ENCODE results near the gene VEGFC. TPM values are rescaled to one million over a fixed set of nuclear protein-coding genes. Genes with fewer than 3 reads are reported as not detected.

The VEGFC gene
- polyA plus RNA-seq, 1 donor (not counting 4 experiments of a cell fraction or from before 2014, with no cell fraction given): 19.4 TPM

GRCh38 chr4:176760471-176760870 is 32.3 kb downstream of the VEGFC start:
- Histone ChIP-seq H3K4me3 (ENCODE audit: control insufficient read depth in 2 of 3, extremely low read depth in 1 of 3, insufficient read depth in 2 of 3, low read depth in 1 of 3, low read length in 3 of 3) (no peak overlapping the region), H3K4me2 (ENCODE audit: control insufficient read depth, extremely low read depth, insufficient read depth, low read depth, low read length) (no peak overlapping the region), H4K20me1 (ENCODE audit: control insufficient read depth, extremely low read depth, insufficient read depth, low read length) (peaks cover 8% of the 10 kb centered on the region), H3K9ac (ENCODE audit: control insufficient read depth, extremely low read depth, insufficient read depth, low read length) (no peak overlapping the region), H3K9me1 (ENCODE audit: control insufficient read depth, extremely low read depth, insufficient read depth, low read length) (no peaks in the 10 kb centered on the region), H3K27me3 (ENCODE audit: control insufficient read depth, extremely low read depth, insufficient read depth, low read length) (no peaks in the 10 kb centered on the region), H3K9me3 (ENCODE audit: control insufficient read depth, low read depth, low read length) (no peaks in the 10 kb centered on the region), H3K79me2 (ENCODE audit: control insufficient read depth, insufficient read depth, low read length) (peaks cover 96% of the 10 kb centered on the region), H3K36me3 (ENCODE audit: control insufficient read depth in 2 of 2, extremely low read depth in 1 of 2, insufficient read depth in 2 of 2, low read length in 2 of 2) (no peaks in the 10 kb centered on the region), H3K27ac (ENCODE audit: control insufficient read depth, insufficient read depth, low read length) (no peak overlapping the region), H3K4me1 (ENCODE audit: control insufficient read depth, extremely low read depth, insufficient read depth, low read length) (peaks cover 1% of the 10 kb centered on the region), H2AFZ (ENCODE audit: control insufficient read depth, low read length) (no peak overlapping the region)
- dilution Hi-C loops (cut with MboI; ENCODE audit: extremely low pct_ligation_motif_present, low sequenced_read_pairs): no loop called here
- FAIRE-seq (no peak), DNase-seq (ENCODE audit: low read depth, low spot score) (no peak)
- TF ChIP-seq CTCF (optimal IDR thresholded peaks at IDR 0.05 in 1 of 3, IDR thresholded peaks at IDR 0.05 in 1 of 3, conservative IDR thresholded peaks at IDR 0.05 in 1 of 3; ENCODE audit: extremely low read depth in 1 of 3, insufficient read depth in 2 of 3, low read length in 3 of 3) (no peak), EZH2 (IDR thresholded peaks at IDR 0.05; ENCODE audit: low read length) (no peak)

- Histone ChIP-seq H3K9ac (ENCODE audit: control insufficient read depth, extremely low read depth, insufficient read depth, low read length) (no peak overlapping the region), H4K20me1 (ENCODE audit: control insufficient read depth, extremely low read depth, insufficient read depth, low read length) (peaks cover 12% of the 10 kb centered on the region), H3K36me3 (ENCODE audit: control insufficient read depth in 2 of 2, extremely low read depth in 1 of 2, insufficient read depth in 2 of 2, low read length in 2 of 2) (no peaks in the 10 kb centered on the region), H3K79me2 (ENCODE audit: control insufficient read depth, insufficient read depth, low read length) (peaks cover 97% of the 10 kb centered on the region), H3K9me3 (ENCODE audit: control insufficient read depth, low read depth, low read length) (no peaks in the 10 kb centered on the region), H3K27ac (ENCODE audit: control insufficient read depth, insufficient read depth, low read length) (no peak overlapping the region), H3K4me2 (ENCODE audit: control insufficient read depth, extremely low read depth, insufficient read depth, low read depth, low read length) (no peak overlapping the region), H2AFZ (ENCODE audit: control insufficient read depth, low read length) (no peak overlapping the region), H3K27me3 (ENCODE audit: control insufficient read depth, extremely low read depth, insufficient read depth, low read length) (no peaks in the 10 kb centered on the region), H3K9me1 (ENCODE audit: control insufficient read depth, extremely low read depth, insufficient read depth, low read length) (peaks cover 3% of the 10 kb centered on the region), H3K4me1 (ENCODE audit: control insufficient read depth, extremely low read depth, insufficient read depth, low read length) (peaks cover 3% of the 10 kb centered on the region), H3K4me3 (ENCODE audit: control insufficient read depth in 2 of 3, extremely low read depth in 1 of 3, insufficient read depth in 2 of 3, low read depth in 1 of 3, low read length in 3 of 3) (no peak overlapping the region)
- no peak for TF ChIP-seq EZH2 (IDR thresholded peaks at IDR 0.05; ENCODE audit: low read length)
- no peak for TF ChIP-seq CTCF (optimal IDR thresholded peaks at IDR 0.05 in 1 of 3, IDR thresholded peaks at IDR 0.05 in 1 of 3, conservative IDR thresholded peaks at IDR 0.05 in 1 of 3; ENCODE audit: extremely low read depth in 1 of 3, insufficient read depth in 2 of 3, low read length in 3 of 3)
- FAIRE-seq (no peak), DNase-seq (ENCODE audit: low read depth, low spot score) (no peak)
- dilution Hi-C loops (cut with MboI; ENCODE audit: extremely low pct_ligation_motif_present, low sequenced_read_pairs): no loop called here
Observed at GRCh38 chr4:176758731-176759130, 34.0 kb downstream of the VEGFC start.

All from keratinocyte (primary cell).